Suprapubic skin (tissue), 4 donors: ENCODE results near the gene TEKTIP1. TPM values are rescaled to one million over a fixed set of nuclear protein-coding genes. Genes with fewer than 3 reads are reported as not detected.

ENCODE experiments used
- DNase-seq, 2 donors: peaks; one replicate each; pipeline ENCODE4 v3.0.0-alpha.2; 2019; ENCODE audit warnings: low spot score in 2 of 2
- H3K27ac ChIP-seq: fragments of 200-600 bp; sonication (generic); one replicate; pipeline ENCODE4 v1.5.1; 2019
- H3K27me3 ChIP-seq: fragments of 200-600 bp; sonication (generic); one replicate; pipeline ENCODE4 v1.5.1; 2019
- H3K36me3 ChIP-seq: fragments of 200-600 bp; sonication (generic); one replicate; pipeline ENCODE4 v1.5.1; 2019
- H3K4me1 ChIP-seq: fragments of 200-600 bp; sonication (generic); one replicate; pipeline ENCODE4 v1.5.1; 2019
- H3K4me3 ChIP-seq: fragments of 200-600 bp; sonication (generic); one replicate; pipeline ENCODE4 v1.5.1; 2019; ENCODE audit warnings: mild to moderate bottlenecking
- H3K9me3 ChIP-seq: fragments of 200-600 bp; sonication (generic); one replicate; pipeline ENCODE4 v1.5.1; 2019
- CTCF ChIP-seq, 2 donors: fragments of 200-600 bp in 1 of 2; fragments of 450-650 bp in 1 of 2; sonication (generic) in 1 of 2; IDR thresholded peaks; one replicate each; pipeline ENCODE4 v1.5.1; 2016 to 2019; ENCODE audit warnings: antibody characterized with exemption in 2 of 2, mild to moderate bottlenecking in 1 of 2, moderate library complexity in 1 of 2
- EP300 ChIP-seq: sonication (generic); formaldehyde crosslinking; IDR thresholded peaks from one replicate; pipeline ENCODE4 v1.6.1; 2017; ENCODE audit warnings: antibody characterized with exemption
- POLR2A ChIP-seq, 2 donors: fragments of 450-650 bp; IDR thresholded peaks; one replicate each; pipeline ENCODE4 v1.6.1; 2017; ENCODE audit warnings: antibody characterized with exemption in 2 of 2, mild to moderate bottlenecking in 2 of 2, moderate library complexity in 2 of 2
- POLR2AphosphoS5 ChIP-seq, 3 donors: sonication (generic); formaldehyde crosslinking; IDR thresholded peaks; one replicate each; pipeline ENCODE4 v1.6.1; 2017; ENCODE audit warnings: antibody characterized with exemption in 3 of 3
- WGBS: methylation state at CpG from one replicate; pipeline ENCODE4 v1.1.5; 2018; 5-methylcytosine and 5-hydroxymethylcytosine counted together
- total RNA-seq, 4 donors: library from RNA; depleted of rRNA; stranded (reverse); fragments of >200 nt; gene quantifications; one replicate each; pipeline ENCODE4 v1.1.0, GENCODE V29; 2016

TEKTIP1 gene
- total RNA-seq, 4 donors from 2014 or later = 2.4 to 5.2 TPM; not detected in 2

GRCh38 chr19:3530389-3530788 is 8.6 kb upstream of the TEKTIP1 start:
- H3K36me3 ChIP-seq = peaks cover 81% of the 10 kb centered on the region
- H3K27me3 ChIP-seq = no peaks in the 10 kb centered on the region
- H3K4me3 ChIP-seq = no peak overlapping the region
- no peaks in the 10 kb centered on the region for H3K9me3 ChIP-seq
- no peak for TF ChIP-seq CTCF (IDR thresholded peaks at IDR 0.05)
- TF ChIP-seq POLR2A (IDR thresholded peaks at IDR 0.05) = no peak
- no peak for TF ChIP-seq EP300
- no peak for TF ChIP-seq POLR2AphosphoS5 (IDR thresholded peaks at IDR 0.05)
- no peak for DNase-seq
- no peaks in the 10 kb centered on the region for H3K4me1 ChIP-seq
- no peak overlapping the region for H3K27ac ChIP-seq
- 95% methylated on average over 12 of the region's 12 CpGs for WGBS

GRCh38 chr19:3531716-3532115 is 7.3 kb upstream of the TEKTIP1 start:
- H3K27ac ChIP-seq = no peak overlapping the region
- no CpG with 5 or more reads among the region's 29 CpGs for WGBS
- H3K36me3 ChIP-seq = peaks cover 77% of the 10 kb centered on the region

GRCh38 chr19:3532154-3532786 is 6.7 kb upstream of the TEKTIP1 start:
- H3K36me3 ChIP-seq = peaks cover 71% of the 10 kb centered on the region
- no peak overlapping the region for H3K4me3 ChIP-seq
- no peak overlapping the region for H3K27ac ChIP-seq
- H3K9me3 ChIP-seq = no peaks in the 10 kb centered on the region
- H3K27me3 ChIP-seq = no peaks in the 10 kb centered on the region
- WGBS = 92% methylated on average over 2 of the region's 33 CpGs
- DNase-seq = no peak
- peaks cover 19% of the 10 kb centered on the region for H3K4me1 ChIP-seq
- no peak for TF ChIP-seq POLR2AphosphoS5 (IDR thresholded peaks at IDR 0.05)
- TF ChIP-seq POLR2A (IDR thresholded peaks at IDR 0.05) = no peak

More at GRCh38 chr19:3531716-3532115, 7.3 kb upstream of the TEKTIP1 start:
- no peak for DNase-seq
- Histone ChIP-seq H3K4me1 (peaks cover 13% of the 10 kb centered on the region), H3K27me3 (no peaks in the 10 kb centered on the region), H3K9me3 (no peaks in the 10 kb centered on the region), H3K4me3 (no peak overlapping the region)
- TF ChIP-seq EP300 (no peak), CTCF (IDR thresholded peaks at IDR 0.05) (no peak), POLR2A (IDR thresholded peaks at IDR 0.05) (no peak), POLR2AphosphoS5 (IDR thresholded peaks at IDR 0.05) (no peak)

- H3K36me3 ChIP-seq = peaks cover 64% of the 10 kb centered on the region
- H3K27ac ChIP-seq = no peak overlapping the region
- WGBS = 65% methylated on average over 4 of the region's 17 CpGs
These were observed 5.9 kb upstream of the TEKTIP1 start for GRCh38 chr19:3533033-3533432.

GRCh38 chr19:3533563-3534216 is 5.3 kb upstream of the TEKTIP1 start:
- H3K36me3 ChIP-seq = peaks cover 66% of the 10 kb centered on the region

More at GRCh38 chr19:3533033-3533432, 5.9 kb upstream of the TEKTIP1 start:
- Histone ChIP-seq H3K4me3 (no peak overlapping the region), H3K9me3 (no peaks in the 10 kb centered on the region), H3K27me3 (no peaks in the 10 kb centered on the region), H3K4me1 (peaks cover 23% of the 10 kb centered on the region)
- no peak for TF ChIP-seq POLR2AphosphoS5 (IDR thresholded peaks at IDR 0.05)
- TF ChIP-seq POLR2A (IDR thresholded peaks at IDR 0.05) = no peak
- no peak for TF ChIP-seq CTCF (IDR thresholded peaks at IDR 0.05)
- TF ChIP-seq EP300 = no peak
- DNase-seq = no peak

More at GRCh38 chr19:3533563-3534216, 5.3 kb upstream of the TEKTIP1 start:
- H3K9me3 ChIP-seq = no peaks in the 10 kb centered on the region
- no peak overlapping the region for H3K27ac ChIP-seq
- 85% methylated on average over 10 of the region's 12 CpGs for WGBS
- no peak for DNase-seq
- peaks cover 24% of the 10 kb centered on the region for H3K4me1 ChIP-seq
- H3K4me3 ChIP-seq = no peak overlapping the region
- no peaks in the 10 kb centered on the region for H3K27me3 ChIP-seq
- TF ChIP-seq EP300 = no peak
- TF ChIP-seq CTCF (IDR thresholded peaks at IDR 0.05) = no peak
- TF ChIP-seq POLR2AphosphoS5 (IDR thresholded peaks at IDR 0.05) = no peak
- no peak for TF ChIP-seq POLR2A (IDR thresholded peaks at IDR 0.05)
